Measurements from ENCODE around the gene KCNH1.

DNA sequence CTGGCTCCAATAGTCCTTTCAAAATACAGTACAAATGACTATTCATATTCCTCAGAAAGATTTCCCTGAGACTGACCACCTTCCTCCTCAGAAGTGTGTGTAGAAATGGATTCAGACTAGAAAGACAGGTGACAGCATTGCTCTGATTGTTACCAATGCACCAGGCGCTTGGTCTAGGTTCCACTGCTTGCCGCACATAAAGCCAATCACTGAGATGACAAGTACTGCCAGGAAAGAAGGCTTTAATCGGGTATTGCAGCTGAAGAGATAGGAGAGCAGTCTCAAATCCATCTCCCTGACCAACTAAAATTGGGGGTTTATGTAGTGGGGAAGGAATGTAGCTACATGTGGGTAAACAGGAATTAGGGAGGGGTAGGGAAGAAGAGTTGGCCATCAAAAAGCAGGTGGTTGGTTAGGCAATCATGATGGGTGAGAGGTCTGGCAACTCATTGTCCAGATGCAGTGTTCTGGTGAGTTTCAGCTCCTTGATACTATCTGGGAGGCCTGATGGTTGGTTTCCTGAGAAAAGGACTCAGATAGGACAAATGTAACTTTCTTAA, 98.0 kb downstream of the KCNH1 start:
- TF ChIP-seq, protein P1, sequence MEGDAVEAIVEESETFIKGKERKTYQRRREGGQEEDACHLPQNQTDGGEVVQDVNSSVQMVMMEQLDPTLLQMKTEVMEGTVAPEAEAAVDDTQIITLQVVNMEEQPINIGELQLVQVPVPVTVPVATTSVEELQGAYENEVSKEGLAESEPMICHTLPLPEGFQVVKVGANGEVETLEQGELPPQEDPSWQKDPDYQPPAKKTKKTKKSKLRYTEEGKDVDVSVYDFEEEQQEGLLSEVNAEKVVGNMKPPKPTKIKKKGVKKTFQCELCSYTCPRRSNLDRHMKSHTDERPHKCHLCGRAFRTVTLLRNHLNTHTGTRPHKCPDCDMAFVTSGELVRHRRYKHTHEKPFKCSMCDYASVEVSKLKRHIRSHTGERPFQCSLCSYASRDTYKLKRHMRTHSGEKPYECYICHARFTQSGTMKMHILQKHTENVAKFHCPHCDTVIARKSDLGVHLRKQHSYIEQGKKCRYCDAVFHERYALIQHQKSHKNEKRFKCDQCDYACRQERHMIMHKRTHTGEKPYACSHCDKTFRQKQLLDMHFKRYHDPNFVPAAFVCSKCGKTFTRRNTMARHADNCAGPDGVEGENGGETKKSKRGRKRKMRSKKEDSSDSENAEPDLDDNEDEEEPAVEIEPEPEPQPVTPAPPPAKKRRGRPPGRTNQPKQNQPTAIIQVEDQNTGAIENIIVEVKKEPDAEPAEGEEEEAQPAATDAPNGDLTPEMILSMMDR (IDR thresholded peaks at IDR 0.05; ENCODE audit: insufficient read depth, low read depth, low read length), result no peak
- TF ChIP-seq EZH2 (IDR thresholded peaks at IDR 0.05; ENCODE audit: insufficient read depth, low read length), result no peak

Measured in astrocyte (in vitro differentiated cells and primary cell).